Adrenal gland (tissue), 5 donors: ENCODE data around the gene HHLA2.

Experiments
- POLR2A ChIP-seq, 2 donors: fragments of 450-650 bp; IDR thresholded peaks; one replicate each; pipeline ENCODE4 v1.6.1; 2017; ENCODE audit warnings: antibody characterized with exemption in 2 of 2, mild to moderate bottlenecking in 2 of 2, moderate library complexity in 1 of 2
- TF ChIP-seq, protein P1 (sequence below), 6 experiments: fragments of 450-650 bp in 4 of 6; fragments of 200-600 bp in 2 of 6; sonication (generic) in 1 of 6; IDR thresholded peaks; 1 replicate in 5 of 6; 2 replicates in 1 of 6; pipeline versions ENCODE4 v1.5.1 to v1.8.0; 2016 to 2021; ENCODE audit warnings: antibody characterized with exemption in 6 of 6, mild to moderate bottlenecking in 2 of 6, moderate library complexity in 1 of 6
- donor health status: DM: no; HTN: no; CAD: no.

GRCh38 chr3:108319428-108320082 lies 23.2 kb downstream of the HHLA2 start:
- TF ChIP-seq, protein P1, sequence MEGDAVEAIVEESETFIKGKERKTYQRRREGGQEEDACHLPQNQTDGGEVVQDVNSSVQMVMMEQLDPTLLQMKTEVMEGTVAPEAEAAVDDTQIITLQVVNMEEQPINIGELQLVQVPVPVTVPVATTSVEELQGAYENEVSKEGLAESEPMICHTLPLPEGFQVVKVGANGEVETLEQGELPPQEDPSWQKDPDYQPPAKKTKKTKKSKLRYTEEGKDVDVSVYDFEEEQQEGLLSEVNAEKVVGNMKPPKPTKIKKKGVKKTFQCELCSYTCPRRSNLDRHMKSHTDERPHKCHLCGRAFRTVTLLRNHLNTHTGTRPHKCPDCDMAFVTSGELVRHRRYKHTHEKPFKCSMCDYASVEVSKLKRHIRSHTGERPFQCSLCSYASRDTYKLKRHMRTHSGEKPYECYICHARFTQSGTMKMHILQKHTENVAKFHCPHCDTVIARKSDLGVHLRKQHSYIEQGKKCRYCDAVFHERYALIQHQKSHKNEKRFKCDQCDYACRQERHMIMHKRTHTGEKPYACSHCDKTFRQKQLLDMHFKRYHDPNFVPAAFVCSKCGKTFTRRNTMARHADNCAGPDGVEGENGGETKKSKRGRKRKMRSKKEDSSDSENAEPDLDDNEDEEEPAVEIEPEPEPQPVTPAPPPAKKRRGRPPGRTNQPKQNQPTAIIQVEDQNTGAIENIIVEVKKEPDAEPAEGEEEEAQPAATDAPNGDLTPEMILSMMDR (IDR thresholded peaks at IDR 0.05) = no peak
- no peak for TF ChIP-seq POLR2A (IDR thresholded peaks at IDR 0.05)
